ELF-1 (cell line): ENCODE data around the gene LTBR.

ENCODE experiments used
- DNase-seq: peaks from one replicate; pipeline ENCODE4 v3.0.0-alpha.2; 2016; ENCODE audit warnings: low read depth, low spot score

LTBR gene

DNA sequence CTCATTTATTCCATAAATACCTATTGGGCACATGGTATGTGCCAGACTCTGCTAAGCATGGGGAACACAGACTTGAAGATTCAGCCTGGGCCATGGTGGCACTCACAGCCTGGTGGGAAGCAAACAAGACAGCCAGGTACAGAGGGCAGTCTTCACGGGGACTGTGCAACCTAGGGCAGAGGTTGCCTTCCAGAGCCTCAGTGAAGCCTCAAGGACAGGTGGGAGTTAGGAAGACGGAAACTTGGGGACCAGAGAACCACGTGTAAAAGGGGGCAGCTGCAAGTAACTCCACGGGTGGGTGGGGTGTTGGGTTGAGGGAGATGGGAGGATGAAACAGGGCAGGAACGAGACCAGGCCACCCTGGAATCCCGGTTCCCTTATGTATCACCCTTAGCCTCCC is 980 bp upstream of the LTBR start:
- no peak for DNase-seq

DNA sequence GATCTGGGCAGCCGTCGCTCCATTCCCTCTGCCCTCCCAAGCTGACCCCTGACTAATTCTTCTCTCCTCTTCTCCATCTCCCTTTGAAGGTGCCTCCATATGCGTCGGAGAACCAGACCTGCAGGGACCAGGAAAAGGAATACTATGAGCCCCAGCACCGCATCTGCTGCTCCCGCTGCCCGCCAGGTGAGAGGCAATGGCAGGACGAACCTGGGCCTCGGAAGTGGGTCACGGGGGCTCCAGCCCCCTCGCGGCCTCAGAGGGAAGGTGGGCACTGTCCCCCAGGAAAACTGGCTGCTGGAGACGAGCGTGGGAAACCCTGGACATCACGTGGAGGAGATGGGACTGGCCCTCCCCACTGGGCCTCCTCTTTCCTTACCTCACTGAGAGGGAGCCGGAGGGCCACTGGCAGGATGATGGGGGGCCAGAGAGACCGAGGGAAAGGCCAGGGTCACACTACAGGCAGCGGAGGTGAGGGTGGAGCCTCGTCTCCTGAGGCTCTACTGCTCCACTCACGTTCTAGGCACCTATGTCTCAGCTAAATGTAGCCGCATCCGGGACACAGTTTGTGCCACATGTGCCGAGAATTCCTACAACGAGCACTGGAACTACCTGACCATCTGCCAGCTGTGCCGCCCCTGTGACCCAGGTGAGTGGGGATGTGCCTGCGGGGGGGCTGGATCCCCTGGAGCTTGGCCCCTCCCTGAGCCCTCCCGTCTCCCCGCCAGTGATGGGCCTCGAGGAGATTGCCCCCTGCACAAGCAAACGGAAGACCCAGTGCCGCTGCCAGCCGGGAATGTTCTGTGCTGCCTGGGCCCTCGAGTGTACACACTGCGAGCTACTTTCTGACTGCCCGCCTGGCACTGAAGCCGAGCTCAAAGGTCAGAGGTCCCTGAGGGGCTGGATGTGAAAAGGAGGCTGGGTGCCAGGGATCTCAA is 806 bp downstream of the LTBR start:
- no peak for DNase-seq

DNA sequence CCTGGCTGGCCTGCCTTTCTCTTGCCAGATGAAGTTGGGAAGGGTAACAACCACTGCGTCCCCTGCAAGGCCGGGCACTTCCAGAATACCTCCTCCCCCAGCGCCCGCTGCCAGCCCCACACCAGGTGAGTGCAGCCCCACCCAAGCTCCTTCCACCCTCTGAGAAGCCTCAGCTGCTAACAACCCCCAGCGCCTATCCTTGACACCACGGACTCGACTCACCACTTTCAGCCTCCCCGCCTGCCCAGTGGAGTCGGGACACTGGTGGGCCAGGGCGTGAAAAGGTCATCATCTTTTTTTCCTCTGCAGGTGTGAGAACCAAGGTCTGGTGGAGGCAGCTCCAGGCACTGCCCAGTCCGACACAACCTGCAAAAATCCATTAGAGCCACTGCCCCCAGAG is 2.1 kb downstream of the LTBR start:
- DNase-seq, result no peak

GRCh38 chr12:6386491-6386890 is 2.5 kb downstream of the LTBR start:
- no peak for DNase-seq

GRCh38 chr12:6387541-6387940 is 3.6 kb downstream of the LTBR start:
- DNase-seq, result peak; percentile 58

DNA sequence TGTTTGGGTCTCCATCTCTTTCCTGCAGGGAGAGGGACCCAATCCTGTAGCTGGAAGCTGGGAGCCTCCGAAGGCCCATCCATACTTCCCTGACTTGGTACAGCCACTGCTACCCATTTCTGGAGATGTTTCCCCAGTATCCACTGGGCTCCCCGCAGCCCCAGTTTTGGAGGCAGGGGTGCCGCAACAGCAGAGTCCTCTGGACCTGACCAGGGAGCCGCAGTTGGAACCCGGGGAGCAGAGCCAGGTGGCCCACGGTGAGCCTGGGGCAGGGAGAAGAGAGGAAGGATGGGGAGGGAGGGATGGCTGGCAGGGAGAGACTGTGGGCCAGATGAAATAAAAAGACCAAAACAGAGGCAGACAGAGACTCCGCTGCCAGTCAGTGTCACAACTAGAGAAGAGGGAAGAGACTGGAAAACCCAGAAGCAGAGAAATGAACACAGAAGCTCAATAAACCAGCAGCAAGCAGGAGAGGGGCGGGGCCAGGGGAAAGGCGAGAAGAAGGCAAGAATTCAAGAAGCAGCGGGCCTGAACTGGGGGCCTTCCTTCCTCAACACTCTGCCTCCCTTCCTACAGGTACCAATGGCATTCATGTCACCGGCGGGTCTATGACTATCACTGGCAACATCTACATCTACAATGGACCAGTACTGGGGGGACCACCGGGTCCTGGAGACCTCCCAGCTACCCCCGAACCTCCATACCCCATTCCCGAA is 6.3 kb downstream of the LTBR start:
- no peak for DNase-seq

DNA sequence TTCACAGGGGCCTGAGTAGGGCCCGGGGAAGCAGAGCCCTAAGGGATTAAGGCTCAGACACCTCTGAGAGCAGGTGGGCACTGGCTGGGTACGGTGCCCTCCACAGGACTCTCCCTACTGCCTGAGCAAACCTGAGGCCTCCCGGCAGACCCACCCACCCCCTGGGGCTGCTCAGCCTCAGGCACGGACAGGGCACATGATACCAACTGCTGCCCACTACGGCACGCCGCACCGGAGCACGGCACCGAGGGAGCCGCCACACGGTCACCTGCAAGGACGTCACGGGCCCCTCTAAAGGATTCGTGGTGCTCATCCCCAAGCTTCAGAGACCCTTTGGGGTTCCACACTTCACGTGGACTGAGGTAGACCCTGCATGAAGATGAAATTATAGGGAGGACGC is 7.1 kb downstream of the LTBR start:
- no peak for DNase-seq

DNA sequence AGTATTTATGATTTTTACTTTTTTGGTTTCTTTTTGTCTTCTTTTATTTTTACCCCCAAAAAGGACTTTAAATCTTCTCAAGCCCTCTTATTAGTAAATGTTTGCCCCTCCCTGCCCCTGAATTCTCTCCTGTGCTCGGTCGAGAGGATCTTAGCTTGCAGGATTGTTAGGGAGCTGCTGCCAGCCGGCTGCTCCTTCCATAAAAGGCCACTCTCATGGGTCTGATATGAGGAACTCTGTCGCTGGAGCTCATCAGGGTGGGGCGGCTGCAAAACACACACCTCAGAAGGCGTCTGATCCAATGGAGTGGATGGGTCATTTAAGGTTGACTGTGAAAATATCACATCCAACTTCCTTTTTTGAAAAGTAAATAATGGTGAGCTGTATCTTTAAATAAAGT is 8.5 kb downstream of the LTBR start:
- DNase-seq, result no peak

DNA sequence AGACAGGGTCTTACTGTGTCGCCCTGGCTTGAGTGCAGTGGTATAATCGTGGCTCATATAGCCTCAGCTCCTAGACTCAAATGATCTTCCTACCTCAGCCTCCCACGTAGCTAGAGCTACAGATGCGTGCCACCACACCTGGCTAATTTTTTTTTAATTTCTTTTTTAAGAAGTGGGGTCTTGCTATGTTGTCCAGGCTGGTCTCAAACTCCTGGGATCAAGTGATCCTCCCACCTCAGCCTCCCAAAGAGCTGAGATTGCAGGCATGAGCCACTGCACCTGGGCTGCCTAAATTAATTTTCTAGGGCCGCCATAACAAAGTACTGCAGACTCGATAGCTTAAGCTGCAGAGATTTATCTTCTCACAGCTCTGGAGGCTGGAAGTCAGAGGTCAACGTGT is 9.1 kb downstream of the LTBR start:
- no peak for DNase-seq

GRCh38 chr12:6394398-6394797 is 10.4 kb downstream of the LTBR start:
- no peak for DNase-seq

DNA sequence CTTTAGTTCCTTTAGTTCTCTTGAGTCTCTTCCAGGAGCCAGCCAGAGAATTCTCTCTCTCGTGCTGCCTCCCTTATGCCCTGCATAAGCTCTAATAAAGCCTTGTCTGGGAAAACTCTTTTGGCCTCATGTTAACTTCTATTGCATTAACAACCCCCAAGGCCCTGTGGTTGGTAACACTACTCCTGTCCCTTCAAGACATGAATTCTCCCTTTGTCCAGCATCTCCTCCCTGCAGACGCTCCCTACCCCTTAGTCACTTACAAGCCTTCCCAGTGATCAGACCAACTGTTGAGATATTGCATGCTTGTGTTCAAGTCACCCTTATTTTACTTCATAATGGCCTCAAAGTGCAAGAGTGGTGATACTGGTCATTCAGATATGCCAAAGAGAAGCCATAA is 12.1 kb downstream of the LTBR start:
- no peak for DNase-seq

DNA sequence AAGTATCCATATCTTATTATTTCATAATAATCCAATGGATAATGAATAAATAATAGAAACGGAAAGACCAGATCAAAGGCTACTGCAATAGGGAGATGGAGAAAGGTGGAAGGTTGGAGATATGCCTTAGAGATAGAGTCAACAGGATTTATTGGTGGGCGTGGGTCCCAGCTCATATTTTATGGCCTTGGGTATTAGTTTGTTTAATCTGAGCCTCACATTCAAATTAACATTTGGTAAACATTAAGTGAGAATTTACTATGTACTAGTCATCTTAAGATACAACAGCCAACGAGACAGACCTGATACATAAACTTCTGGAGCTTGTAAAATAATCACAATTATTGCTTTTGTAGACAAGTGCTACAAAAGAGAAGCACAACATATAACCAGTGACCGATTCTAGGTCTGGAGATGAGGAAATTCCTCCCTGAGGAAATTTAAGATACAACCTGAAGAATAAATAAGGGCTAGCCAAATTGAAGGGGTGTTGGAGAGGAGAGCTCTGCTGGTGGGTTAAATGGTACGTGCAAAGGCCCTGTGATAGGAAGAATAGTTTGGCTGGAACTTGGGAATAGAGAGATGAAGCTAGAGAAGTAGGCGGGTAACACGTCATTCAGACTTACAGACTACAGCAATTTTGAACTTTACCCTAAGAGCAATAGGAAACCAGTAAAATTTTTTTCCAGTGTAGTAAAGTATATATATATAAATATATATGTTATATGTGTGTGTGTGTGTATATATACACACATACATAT is 16.1 kb downstream of the LTBR start:
- DNase-seq, result no peak

DNA sequence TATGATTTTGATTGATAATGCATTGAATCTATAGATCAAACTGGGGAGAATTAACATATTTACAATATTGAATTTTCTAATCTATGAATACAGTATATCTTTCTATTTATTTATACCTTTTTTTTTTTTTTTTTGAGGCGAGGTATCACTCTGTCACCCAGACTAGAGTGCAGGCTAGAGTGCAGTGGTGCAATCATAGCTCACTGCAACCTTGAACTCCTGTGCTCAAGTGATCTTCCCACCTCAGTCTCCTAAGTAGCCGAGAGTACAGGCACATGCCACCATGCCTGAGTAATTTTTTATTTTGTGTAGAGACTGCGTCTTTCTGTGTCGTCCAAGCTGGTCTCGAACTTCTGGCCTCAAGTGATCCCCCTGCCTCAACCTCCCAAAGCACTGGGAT is 20.4 kb downstream of the LTBR start:
- no peak for DNase-seq

DNA sequence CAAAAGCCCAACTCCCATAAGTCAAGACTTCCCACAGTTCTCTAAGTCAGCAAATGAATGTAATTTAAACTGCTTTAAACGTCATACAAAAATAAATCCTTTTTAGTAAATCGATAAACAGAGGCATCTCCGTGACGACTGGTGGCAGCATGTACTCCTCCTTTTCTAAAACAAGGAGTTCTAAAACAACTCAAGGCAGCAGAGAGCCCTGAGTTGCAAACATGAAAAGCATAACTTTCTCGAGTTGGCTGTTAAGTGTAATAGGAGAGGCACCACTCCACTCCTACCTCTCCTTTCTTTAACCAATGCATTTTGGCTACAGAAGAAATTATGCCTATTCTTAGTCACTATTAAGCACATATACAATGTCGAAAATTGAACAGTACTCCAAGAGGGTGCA is 22.0 kb downstream of the LTBR start:
- DNase-seq, result no peak

- DNase-seq, result no peak
These were observed 23.4 kb downstream of the LTBR start for GRCh38 chr12:6407236-6407954.

GRCh38 chr12:6416596-6416995 is 32.6 kb downstream of the LTBR start:
- no peak for DNase-seq

DNA sequence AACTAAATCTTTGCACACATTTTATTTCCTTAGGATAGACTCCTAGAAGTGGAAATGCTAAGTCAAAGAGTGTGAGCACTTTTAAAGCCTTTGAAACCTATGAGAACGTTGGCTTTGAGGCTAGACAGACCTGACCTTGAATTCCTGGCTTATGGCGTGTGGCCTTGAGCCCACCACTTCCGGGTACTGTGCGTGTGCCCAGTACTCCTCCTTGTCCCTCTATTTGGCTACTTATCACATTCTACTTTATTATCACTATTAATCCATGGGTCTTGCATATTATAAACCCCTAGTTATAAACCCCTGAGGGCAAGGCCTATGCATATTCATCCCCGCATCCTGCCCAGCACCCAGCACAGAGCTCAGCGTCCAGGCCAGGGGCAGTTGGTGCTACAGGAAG is 34.8 kb downstream of the LTBR start:
- DNase-seq, result no peak

- DNase-seq, result no peak
These were observed 36.4 kb downstream of the LTBR start for GRCh38 chr12:6420364-6420763.

DNA sequence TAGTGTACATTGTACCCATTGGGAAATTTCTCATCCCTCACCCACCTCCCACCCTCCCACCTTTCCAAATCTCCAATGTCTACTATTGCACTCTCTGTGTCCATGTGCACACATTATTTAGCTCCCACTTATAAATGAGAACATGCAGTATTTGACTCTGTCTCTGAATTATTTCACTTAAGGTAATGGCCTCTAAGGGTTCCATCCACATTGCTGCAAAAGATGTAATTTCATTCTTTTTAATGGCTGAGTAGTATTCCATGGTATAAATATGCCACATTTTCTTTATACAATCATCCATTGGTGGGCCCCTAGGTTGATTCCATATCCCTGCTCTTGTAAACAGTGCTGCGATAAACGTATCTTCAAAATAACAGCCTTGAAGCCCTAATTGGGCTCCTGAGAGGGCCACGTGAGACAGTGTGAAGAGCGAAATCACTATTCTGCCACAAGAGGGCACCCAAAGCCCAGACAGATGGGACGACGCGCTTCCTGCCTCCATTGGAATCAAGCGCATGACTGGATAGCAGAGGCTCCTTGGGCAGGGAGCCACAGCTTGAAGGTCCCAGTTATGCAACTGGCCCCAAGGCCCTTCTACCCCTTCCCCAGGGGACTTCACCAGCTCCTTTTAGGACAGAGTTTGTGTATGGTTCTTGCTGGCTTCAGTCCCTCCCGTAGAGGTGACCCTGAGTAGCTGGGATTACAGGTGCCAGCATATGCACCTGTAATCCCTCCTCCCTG is 39.5 kb downstream of the LTBR start:
- DNase-seq, result peak; percentile 93

GRCh38 chr12:6424008-6424347 is 40.0 kb downstream of the LTBR start:
- DNase-seq, result no peak

DNA sequence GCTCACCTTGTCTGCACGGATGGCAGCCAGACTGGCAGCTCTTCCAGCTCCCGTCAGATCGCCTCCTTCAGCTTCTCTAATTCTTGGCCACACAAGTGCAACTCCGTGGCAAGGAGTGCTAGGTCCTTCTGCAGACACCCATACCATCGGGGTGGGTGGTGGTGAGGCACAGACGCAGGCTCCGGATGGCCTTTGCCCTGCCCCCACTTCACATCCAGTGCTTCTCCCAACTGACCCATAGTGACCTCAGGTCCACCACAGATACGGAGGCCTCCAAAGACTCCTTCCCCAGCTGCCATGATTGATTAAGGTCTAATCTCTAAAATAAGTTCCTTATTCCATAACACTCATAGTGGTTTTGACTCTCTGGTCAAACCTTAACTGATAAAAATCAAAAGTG is 40.9 kb downstream of the LTBR start:
- DNase-seq, result no peak
